GM18519 (cell line): Measurements from ENCODE around the gene TBC1D10A.

Experiments used
- ATAC-seq: cut with Tn5 transposase; IDR thresholded peaks from one replicate; pipeline ENCODE4 v1.9.1; 2021; ENCODE audit warnings: mild to moderate bottlenecking, moderate library complexity; ENCODE audit not compliant: unreplicated experiment, low FRiP score

The TBC1D10A gene

DNA sequence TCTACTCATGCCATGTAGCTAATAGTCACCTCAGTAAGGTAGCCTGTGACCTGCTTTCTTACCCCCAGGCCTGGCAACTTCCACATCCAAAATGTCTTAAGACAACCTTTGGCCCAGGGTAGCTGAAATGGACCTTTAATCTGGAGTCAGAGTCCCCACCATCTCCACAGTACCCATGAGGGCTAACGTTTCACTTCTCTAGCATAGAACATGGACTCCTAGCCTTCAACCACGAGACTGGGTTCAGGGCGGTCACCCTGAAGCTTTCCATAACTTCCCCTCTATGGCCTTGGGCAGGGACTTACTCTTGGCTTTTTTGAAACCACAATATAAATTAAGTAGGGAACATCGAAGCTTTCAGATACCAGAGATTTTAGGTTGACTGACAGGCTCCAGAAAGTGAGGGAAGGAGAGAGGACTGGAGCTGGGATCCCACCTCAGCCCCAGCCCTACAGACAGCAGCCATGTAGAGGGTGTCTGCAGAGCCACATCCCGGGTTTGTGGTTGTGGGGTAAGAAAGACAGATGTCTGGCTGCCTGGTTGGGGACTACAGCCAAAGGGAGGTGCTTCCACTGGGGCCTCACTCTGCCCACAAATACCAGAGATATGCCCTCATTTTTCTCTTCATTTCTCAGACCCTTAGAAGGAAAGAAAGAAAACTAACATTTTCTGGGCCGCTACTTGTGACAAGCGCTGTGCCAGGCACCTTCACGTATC lies 2.6 kb downstream of the TBC1D10A start:
- no peak for ATAC-seq

DNA sequence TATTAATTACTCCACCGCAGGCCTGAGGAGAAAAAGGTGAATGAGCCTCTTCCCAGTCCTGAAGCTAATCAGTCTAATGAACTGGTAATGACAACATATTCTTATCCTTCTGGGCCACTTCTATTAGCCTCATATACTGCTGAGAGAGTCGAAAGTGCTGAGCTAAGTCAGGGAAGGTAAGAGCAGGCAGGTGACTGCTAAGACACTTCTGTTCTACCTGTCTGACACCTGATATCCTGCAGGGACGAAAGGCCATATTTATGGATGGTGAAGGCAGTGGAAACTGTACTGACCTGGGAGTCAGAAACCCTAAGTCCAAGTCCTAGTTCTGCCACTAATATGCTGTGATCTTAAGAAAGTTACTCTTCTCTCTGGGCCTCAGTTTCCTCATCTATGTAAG lies 3.5 kb downstream of the TBC1D10A start:
- ATAC-seq: no peak

GRCh38 chr22:30321461-30321860 lies 5.3 kb downstream of the TBC1D10A start:
- ATAC-seq: no peak

DNA sequence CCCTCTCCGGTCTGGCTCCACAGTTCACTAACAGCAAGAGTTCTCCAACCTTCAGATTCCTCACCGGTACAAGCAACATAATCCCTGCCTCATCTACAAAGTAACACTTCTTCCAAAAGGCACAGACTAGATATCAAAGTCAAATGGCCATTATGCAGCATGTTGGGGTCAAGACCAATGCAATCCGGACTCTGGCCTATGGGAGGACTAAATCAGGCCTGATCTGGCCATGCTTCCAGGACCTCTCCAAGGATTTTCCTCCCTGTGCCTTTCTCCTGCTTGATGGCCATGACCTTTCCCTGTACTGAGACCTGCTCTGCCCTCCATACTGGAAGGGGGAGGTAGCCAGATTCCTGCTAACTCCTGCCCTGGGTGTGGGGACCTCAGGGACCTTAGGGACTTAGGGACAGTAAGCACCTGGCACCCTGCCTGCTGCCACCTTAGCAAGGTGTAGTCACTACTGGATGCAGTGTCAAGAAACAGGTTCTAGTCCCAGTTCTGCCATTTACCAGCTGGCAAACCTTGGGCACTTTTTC lies 6.7 kb downstream of the TBC1D10A start:
- ATAC-seq: no peak

GRCh38 chr22:30318799-30319419 lies 7.8 kb downstream of the TBC1D10A start:
- ATAC-seq: no peak

DNA sequence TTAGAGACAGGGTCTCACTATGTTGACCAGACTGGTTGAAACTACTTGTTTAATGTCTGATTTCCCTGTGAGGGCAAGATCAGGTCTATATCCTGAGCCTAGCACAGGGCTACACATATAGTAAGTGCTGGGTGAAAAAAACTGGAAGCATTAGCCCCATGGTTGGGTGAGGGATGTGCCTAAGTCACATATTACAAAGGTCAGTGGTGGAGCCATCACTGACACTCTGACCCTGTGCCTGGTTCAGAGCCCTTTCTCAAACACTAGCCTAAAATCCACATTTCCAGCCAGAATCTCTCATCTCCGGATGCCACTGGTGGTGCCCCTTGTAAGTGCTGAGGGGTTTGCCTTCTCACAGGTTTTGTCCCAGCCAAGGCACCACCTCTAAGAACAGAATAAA lies 9.0 kb downstream of the TBC1D10A start:
- ATAC-seq: no peak

DNA sequence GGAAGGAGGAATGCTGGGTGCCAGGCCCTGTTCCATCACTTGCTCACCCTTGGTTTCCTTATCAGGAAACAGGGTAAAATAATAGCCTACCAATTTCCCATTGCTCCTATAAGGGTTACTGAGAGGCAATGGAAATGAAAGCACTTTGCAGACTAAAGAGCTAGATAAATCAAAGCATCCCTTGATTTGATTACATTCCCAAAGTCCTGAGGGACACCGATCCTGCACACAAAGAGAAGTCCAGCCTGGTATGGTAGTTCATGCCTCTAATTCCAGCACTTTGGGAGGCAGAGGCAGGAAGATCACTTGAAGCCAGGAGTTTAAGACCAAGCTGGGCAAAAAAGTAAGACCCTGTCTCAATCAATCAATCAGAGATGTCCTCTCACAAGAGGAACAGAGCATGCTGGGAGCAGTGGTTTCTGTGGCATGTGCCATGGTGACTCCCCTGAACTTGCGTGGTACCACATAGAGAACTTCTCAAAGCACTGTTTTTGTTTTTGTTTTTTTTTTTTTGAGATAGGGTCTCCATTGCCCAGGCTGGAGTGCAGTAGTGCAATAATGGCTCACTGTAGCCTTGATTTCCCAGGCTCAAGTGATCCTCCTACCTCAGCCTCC lies 10.7 kb downstream of the TBC1D10A start:
- ATAC-seq: no peak

DNA sequence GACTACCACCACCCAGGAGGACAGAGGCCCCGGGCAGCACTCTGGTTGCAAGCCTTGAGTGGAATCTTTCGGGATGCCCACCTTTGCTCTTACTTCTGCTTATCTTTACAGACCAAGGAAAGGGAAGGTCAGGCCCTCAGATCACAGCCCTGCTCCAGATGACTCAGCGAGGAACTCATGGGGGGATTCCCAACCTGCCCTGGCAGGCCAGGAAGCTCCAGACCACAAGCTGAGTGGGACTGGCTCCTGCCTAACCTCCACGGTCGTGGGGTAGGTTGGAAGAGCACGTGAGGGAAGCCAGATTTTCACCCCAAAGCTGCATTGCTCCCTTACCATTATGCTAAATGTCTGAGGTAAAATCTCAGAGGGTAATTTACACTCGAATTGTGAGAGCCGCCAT lies 11.8 kb downstream of the TBC1D10A start:
- no peak for ATAC-seq

- no peak for ATAC-seq
Observed at GRCh38 chr22:30313527-30314363, 13.0 kb downstream of the TBC1D10A start.

DNA sequence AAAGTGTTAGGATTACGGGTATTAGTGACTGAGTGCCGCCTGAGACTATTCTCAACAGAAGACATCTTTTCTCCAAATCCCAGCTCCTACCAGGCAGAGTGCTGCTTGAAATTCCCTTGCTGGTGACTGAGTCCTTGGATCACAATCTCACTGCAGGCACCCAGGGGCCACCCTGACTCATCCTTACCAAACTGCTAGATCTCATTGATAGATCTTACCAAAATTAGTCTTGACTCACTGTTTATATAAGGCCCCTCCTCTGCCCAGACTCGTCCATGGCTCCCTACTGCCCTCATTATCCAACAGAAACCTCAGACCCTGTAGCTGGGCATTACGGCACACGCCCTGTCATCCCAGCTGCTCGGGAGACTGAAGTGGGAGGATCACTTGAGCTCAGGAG lies 14.7 kb downstream of the TBC1D10A start:
- ATAC-seq: no peak

DNA sequence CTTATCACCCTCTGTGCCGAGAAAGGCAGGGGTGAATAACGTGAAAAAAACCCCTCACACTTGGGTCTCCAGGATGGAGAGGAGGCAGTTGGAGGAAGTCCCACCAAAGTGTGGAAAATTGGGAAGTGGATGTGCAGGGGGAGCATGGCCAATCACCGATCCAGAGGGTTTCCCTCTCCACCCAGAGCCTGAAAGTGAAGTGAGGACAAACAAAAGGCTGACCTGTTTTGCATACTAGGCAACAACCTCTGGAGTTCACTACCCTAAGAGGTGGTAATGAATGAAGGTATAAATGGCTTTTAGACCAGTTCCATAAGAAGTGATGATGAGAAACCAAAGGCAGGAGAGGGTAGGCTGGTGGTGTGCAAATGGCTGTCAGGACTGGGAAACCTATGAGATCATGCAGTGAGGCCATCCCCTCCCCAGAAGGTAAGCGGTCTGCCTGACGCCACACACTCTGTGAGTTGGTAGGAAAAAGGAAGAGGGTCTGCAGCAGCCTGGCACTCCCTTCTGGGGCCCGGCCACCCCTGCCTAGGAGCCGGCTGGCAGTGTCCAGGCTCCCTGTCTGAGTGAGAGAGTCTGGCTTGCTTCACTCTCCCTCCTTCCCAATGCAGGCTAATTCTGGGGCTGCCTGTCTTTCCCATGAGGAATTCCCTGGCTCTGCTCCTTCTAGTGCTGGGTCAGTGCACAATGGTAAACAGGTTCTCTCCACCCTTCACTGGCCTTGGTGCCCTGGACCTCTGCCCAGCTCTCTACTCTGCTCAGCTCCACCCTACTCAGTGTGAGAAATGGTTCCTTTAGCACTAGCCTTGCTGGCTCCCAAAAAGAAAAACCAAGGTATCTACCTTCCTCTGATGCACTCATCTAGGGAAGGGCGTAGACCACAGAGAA lies 15.6 kb downstream of the TBC1D10A start:
- ATAC-seq: no peak

DNA sequence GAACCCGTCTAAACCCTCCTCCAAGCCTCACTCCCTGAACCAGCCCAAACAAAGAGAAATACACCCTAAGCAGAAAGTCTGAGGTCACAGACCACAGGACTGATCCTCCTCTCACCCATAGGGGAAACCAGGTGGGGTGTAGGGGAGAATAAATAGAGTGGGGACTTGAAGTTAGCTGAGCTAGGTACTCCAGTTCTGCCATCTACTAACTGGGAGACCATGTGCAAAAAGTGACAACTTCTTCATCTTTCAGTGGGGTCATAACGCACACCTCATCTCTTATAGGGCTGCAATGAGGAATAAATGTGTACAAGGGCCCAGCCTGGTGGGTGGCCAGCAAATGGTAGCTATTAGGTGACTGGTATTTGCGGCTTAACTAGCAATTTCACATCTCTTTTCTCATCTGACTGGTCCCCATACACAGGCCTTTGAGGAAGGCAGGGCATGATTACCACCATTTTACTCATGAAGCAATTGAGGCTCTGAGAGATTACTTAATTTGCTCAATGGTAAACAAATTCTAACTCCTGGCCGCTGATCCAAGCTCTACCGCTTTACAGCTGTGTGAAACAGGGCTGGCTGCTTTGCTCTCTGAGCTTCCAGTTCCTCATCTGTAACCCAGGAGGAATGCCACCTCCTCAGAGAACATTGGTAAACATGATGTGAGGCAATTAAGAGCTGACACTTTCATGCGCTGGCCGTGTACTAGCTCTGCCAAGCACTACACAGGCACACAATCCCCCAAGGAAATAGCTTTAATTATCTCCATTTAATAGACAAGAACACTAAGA lies 16.6 kb downstream of the TBC1D10A start:
- no peak for ATAC-seq

DNA sequence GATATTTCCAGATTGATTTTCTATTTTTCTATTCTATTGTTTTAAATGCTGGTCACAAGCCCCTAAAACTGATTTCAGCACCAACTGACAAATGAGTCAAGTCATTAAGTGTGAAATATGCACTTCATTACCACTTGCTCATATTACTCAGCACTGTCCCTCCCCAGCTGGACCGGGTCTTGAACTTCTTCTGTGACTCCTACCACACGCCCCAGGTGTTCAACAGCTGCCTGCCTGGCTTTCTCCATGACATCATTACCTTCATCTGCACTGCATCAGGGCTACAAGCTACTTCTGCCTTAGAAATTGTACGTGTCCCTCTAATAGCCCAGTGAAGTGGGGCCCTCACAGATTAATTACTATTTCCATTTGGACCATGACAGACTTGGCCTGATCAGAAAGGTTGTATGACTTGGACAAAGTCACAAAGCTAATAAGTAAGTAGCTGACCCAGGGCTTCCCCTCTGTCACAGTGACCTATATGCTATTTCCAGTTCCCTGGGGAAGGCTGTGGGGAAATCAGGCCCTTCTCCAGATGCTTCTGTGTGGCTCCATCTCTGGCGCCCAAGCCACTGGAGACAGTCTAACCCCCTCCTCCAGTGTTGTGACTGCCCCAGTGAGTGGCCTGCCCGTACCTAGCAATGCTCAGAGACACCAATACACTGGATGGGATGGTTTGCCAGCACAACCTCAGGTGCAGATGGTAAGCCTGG lies 18.1 kb downstream of the TBC1D10A start:
- no peak for ATAC-seq

DNA sequence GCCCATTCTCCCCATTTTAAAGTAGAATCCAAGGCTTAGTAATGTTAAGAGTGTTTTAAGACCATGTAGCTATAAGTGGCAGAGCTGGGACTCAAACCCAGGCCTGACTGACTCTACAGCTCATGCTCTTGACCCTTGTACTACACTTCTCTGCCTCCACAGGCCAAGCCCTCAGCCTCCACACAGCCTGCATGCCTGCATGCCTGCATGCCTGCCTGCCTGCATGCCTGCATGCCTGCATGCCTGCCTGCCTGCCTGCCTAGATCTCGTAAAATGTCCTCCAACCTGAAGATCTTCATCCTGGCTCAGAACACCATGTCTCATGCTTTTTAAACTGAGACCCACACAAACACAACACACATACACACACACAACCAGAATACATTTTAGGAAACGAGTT lies 18.6 kb downstream of the TBC1D10A start:
- no peak for ATAC-seq

- no peak for ATAC-seq
Observed at GRCh38 chr22:30307041-30307574, 19.6 kb downstream of the TBC1D10A start.

DNA sequence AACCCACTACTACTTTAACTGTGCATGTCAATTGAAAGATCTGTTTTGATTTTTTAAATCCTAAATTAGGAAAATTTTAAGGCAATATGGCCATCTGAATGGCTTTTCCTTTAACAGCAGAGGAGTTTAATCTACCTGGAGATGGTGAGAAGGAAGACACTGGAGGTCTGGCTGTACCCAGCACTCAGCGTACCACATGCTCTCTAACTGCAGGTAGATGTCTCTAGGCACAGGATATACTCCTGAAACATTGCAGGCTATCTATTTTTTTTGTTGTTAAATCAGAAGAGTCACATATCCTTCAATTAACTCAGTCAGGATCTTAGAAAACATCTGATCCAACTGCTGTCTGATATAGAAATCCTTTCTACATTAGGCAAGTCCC lies 20.1 kb downstream of the TBC1D10A start:
- no peak for ATAC-seq

GRCh38 chr22:30305906-30306626 lies 20.7 kb downstream of the TBC1D10A start:
- no peak for ATAC-seq

GRCh38 chr22:30305519-30305905 lies 21.2 kb downstream of the TBC1D10A start:
- ATAC-seq: no peak
